ENCODE measurements around the gene USP24.
A peak's percentile ranks its signal among the peaks of the same experiment; 100 is the strongest.

Gene USP24

GRCh38 chr1:55084257-55084656, 130.9 kb downstream of the USP24 start:
- TF ChIP-seq SPI1 (IDR thresholded peaks at IDR 0.05; ENCODE audit: low read depth, low read length) (no peak), TAF1 (IDR thresholded peaks at IDR 0.05; ENCODE audit: low read depth, low read length) (no peak), POLR2A (IDR thresholded peaks at IDR 0.05; ENCODE audit: low read depth, low read length) (no peak), POU2F2 (IDR thresholded peaks at IDR 0.05; ENCODE audit: low read depth, low read length) (no peak), PAX5 (IDR thresholded peaks at IDR 0.05; ENCODE audit: insufficient read depth, low read length, severe bottlenecking) (no peak), POLR2AphosphoS5 (IDR thresholded peaks at IDR 0.05; ENCODE audit: low read depth, low read length) (no peak)
- FAIRE-seq = no peak
- DNase-seq (ENCODE audit: insufficient read length, low spot score) = no peak

- no peak for DNase-seq (ENCODE audit: insufficient read length, low spot score)
- no peak for FAIRE-seq
- TF ChIP-seq SPI1 (IDR thresholded peaks at IDR 0.05; ENCODE audit: low read depth, low read length) = no peak
- TF ChIP-seq POLR2A (IDR thresholded peaks at IDR 0.05; ENCODE audit: low read depth, low read length) = no peak
These were observed 133.3 kb downstream of the USP24 start for GRCh38 chr1:55081905-55082296.

GRCh38 chr1:55081188-55081904, 133.8 kb downstream of the USP24 start:
- no peak for TF ChIP-seq PAX5 (IDR thresholded peaks at IDR 0.05; ENCODE audit: insufficient read depth, low read length, severe bottlenecking)
- TF ChIP-seq TAF1 (IDR thresholded peaks at IDR 0.05; ENCODE audit: low read depth, low read length) = no peak
- TF ChIP-seq POLR2AphosphoS5 (IDR thresholded peaks at IDR 0.05; ENCODE audit: low read depth, low read length) = no peak
- TF ChIP-seq SPI1 (IDR thresholded peaks at IDR 0.05; ENCODE audit: low read depth, low read length) = no peak
- TF ChIP-seq POU2F2 (IDR thresholded peaks at IDR 0.05; ENCODE audit: low read depth, low read length) = no peak
- no peak for TF ChIP-seq POLR2A (IDR thresholded peaks at IDR 0.05; ENCODE audit: low read depth, low read length)
- FAIRE-seq (no peak), DNase-seq (ENCODE audit: insufficient read length, low spot score) (no peak)

- no peak for DNase-seq (ENCODE audit: insufficient read length, low spot score)
- FAIRE-seq = peak; percentile 71
- no peak for TF ChIP-seq POLR2A (IDR thresholded peaks at IDR 0.05; ENCODE audit: low read depth, low read length)
- TF ChIP-seq POU2F2 (IDR thresholded peaks at IDR 0.05; ENCODE audit: low read depth, low read length) = no peak
- no peak for TF ChIP-seq PAX5 (IDR thresholded peaks at IDR 0.05; ENCODE audit: insufficient read depth, low read length, severe bottlenecking)
- TF ChIP-seq TAF1 (IDR thresholded peaks at IDR 0.05; ENCODE audit: low read depth, low read length) = no peak
- TF ChIP-seq POLR2AphosphoS5 (IDR thresholded peaks at IDR 0.05; ENCODE audit: low read depth, low read length) = no peak
- no peak for TF ChIP-seq SPI1 (IDR thresholded peaks at IDR 0.05; ENCODE audit: low read depth, low read length)
These were observed 135.5 kb downstream of the USP24 start for GRCh38 chr1:55079651-55080050.

- no peak for FAIRE-seq
These were observed 136.7 kb downstream of the USP24 start for GRCh38 chr1:55078470-55078869.

GRCh38 chr1:55076356-55076755, 138.8 kb downstream of the USP24 start:
- TF ChIP-seq SPI1 (IDR thresholded peaks at IDR 0.05; ENCODE audit: low read depth, low read length) (no peak), PAX5 (IDR thresholded peaks at IDR 0.05; ENCODE audit: insufficient read depth, low read length, severe bottlenecking) (no peak), TAF1 (IDR thresholded peaks at IDR 0.05; ENCODE audit: low read depth, low read length) (no peak), POU2F2 (IDR thresholded peaks at IDR 0.05; ENCODE audit: low read depth, low read length) (no peak)
- DNase-seq (ENCODE audit: insufficient read length, low spot score) (no peak), FAIRE-seq (no peak)

More at GRCh38 chr1:55078470-55078869, 136.7 kb downstream of the USP24 start:
- DNase-seq (ENCODE audit: insufficient read length, low spot score) = no peak
- no peak for TF ChIP-seq SPI1 (IDR thresholded peaks at IDR 0.05; ENCODE audit: low read depth, low read length)
- TF ChIP-seq PAX5 (IDR thresholded peaks at IDR 0.05; ENCODE audit: insufficient read depth, low read length, severe bottlenecking) = no peak
- TF ChIP-seq POLR2AphosphoS5 (IDR thresholded peaks at IDR 0.05; ENCODE audit: low read depth, low read length) = no peak
- no peak for TF ChIP-seq POLR2A (IDR thresholded peaks at IDR 0.05; ENCODE audit: low read depth, low read length)
- TF ChIP-seq POU2F2 (IDR thresholded peaks at IDR 0.05; ENCODE audit: low read depth, low read length) = no peak
- TF ChIP-seq TAF1 (IDR thresholded peaks at IDR 0.05; ENCODE audit: low read depth, low read length) = no peak

GRCh38 chr1:55074455-55074854, 140.7 kb downstream of the USP24 start:
- no peak for DNase-seq (ENCODE audit: insufficient read length, low spot score)
- no peak for TF ChIP-seq TAF1 (IDR thresholded peaks at IDR 0.05; ENCODE audit: low read depth, low read length)
- no peak for TF ChIP-seq PAX5 (IDR thresholded peaks at IDR 0.05; ENCODE audit: insufficient read depth, low read length, severe bottlenecking)
- no peak for TF ChIP-seq POU2F2 (IDR thresholded peaks at IDR 0.05; ENCODE audit: low read depth, low read length)
- TF ChIP-seq POLR2AphosphoS5 (IDR thresholded peaks at IDR 0.05; ENCODE audit: low read depth, low read length) = no peak
- no peak for TF ChIP-seq POLR2A (IDR thresholded peaks at IDR 0.05; ENCODE audit: low read depth, low read length)
- no peak for TF ChIP-seq SPI1 (IDR thresholded peaks at IDR 0.05; ENCODE audit: low read depth, low read length)
- no peak for FAIRE-seq

- FAIRE-seq = no peak
These were observed 141.8 kb downstream of the USP24 start for GRCh38 chr1:55073187-55073916.

GRCh38 chr1:55071477-55071876, 143.7 kb downstream of the USP24 start:
- FAIRE-seq (peak; percentile 62), DNase-seq (ENCODE audit: insufficient read length, low spot score) (no peak)

More at GRCh38 chr1:55073187-55073916, 141.8 kb downstream of the USP24 start:
- DNase-seq (ENCODE audit: insufficient read length, low spot score) = no peak
- no peak for TF ChIP-seq POLR2A (IDR thresholded peaks at IDR 0.05; ENCODE audit: low read depth, low read length)
- peak; percentile 56 for TF ChIP-seq PAX5 (IDR thresholded peaks at IDR 0.05; ENCODE audit: insufficient read depth, low read length, severe bottlenecking)

More at GRCh38 chr1:55071477-55071876, 143.7 kb downstream of the USP24 start:
- TF ChIP-seq POLR2AphosphoS5 (IDR thresholded peaks at IDR 0.05; ENCODE audit: low read depth, low read length) = no peak
- TF ChIP-seq POLR2A (IDR thresholded peaks at IDR 0.05; ENCODE audit: low read depth, low read length) = no peak
- TF ChIP-seq TAF1 (IDR thresholded peaks at IDR 0.05; ENCODE audit: low read depth, low read length) = no peak
- no peak for TF ChIP-seq SPI1 (IDR thresholded peaks at IDR 0.05; ENCODE audit: low read depth, low read length)
- TF ChIP-seq POU2F2 (IDR thresholded peaks at IDR 0.05; ENCODE audit: low read depth, low read length) = no peak
- TF ChIP-seq PAX5 (IDR thresholded peaks at IDR 0.05; ENCODE audit: insufficient read depth, low read length, severe bottlenecking) = no peak
